Astrocyte of the spinal cord (primary cell): ENCODE measurements around the gene DIP2B.

Experiments
- DNase-seq: peaks from one replicate; pipeline ENCODE4 v3.0.0; 2011; ENCODE audit warnings: low read depth, low spot score
- H3K4me3 ChIP-seq: 2 replicates; pipeline ENCODE4 v1.5.1; 2011; ENCODE audit warnings: low read depth, mild to moderate bottlenecking, low read length, moderate library complexity
- CTCF ChIP-seq: IDR thresholded peaks from 2 replicates; pipeline ENCODE4 v1.5.1; 2012; ENCODE audit warnings: low read depth, mild to moderate bottlenecking, low read length, inconsistent platforms
- in situ Hi-C: cut with HindIII; loops from 2 replicates; pipeline ENCODE4 v1.10.0; 2017; ENCODE audit warnings: low sequenced_read_pairs

The DIP2B gene

DNA sequence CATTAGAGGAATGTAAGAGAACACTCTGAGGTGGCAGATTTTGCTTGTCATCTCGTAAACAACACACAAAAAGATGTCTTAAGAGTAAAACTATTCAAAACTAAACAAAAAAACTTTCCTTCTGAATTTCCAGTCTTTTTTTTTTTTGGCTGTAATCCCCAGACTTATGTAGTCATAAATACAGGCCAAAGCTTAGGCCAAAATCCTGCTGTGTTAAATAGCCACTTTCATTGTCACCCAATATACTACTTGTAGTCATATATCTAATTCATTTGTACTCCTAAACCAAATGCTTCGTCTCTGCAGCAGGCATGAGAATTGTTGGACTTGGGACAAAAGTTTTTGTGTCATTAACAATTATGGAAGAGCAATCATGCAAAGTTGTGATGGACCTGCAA, 155.6 kb downstream of the DIP2B start:
- in situ Hi-C loops, result no loop called here

DNA sequence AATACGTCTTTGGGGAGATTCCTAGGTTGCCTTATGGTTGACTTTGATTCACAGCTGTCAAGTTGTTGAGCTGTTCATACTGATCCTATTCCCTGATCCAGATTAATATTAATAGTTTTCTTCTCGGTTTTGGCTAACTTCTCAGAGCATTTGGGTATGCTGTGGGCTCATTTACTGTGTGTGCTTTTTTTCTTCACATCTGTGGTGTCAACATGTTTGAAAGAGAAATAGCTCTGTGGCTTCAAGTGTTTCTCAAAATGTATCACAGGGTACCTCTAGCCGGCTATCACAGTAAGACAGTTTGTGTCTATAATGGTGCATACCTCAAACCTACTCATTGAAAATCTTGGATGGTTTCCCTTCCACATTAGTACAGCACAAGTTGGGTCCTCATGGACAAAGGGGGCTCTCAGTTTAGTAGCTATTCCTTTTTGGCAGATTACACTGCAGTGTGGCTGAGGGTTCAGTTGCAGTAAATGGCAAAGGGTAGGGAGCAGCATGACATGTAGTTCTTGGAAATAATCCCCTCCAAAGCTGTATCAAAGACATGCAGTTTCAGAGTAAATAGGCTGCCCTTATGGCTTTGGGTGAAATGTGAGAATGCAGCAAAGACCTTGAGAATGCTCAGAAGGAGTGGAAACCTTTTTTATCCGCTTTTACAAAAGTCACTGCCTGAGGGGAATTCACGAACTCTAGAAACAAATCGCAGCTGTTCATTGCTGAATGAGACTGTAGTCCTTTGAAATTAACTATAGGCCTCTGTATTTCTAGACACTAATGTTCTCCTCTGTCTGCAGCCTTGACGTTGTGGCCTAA, 156.7 kb downstream of the DIP2B start:
- TF ChIP-seq CTCF, result no peak
- peak; percentile 12 for DNase-seq
- no peak overlapping the region for H3K4me3 ChIP-seq
- in situ Hi-C loops, result no loop called here

More for the DNA sequence above, 155.6 kb downstream of the DIP2B start:
- no peak for TF ChIP-seq CTCF
- DNase-seq, result no peak
- no peak overlapping the region for H3K4me3 ChIP-seq

DNA sequence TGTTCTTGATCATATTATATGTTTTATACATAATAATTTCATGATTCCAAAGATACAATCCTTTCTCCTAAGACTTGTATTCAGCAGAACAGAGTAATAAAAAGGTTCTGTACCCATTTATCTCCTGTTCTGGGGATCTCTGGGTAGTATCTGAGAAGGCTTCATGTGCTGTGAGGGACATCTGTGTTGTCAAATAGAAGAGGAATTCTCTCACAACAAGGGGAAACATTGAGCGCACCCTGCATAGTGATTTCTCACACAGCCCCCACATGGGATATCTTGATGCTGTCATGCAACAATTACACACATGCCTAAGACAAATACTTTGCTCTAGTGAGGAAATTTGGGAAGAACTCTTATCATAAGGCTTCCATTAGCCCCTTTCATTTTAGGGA, 157.3 kb downstream of the DIP2B start:
- DNase-seq, result no peak
- in situ Hi-C loops, result no loop called here
- TF ChIP-seq CTCF, result no peak
- H3K4me3 ChIP-seq, result no peak overlapping the region

- no peak for DNase-seq
- TF ChIP-seq CTCF, result no peak
- in situ Hi-C loops, result no loop called here
- H3K4me3 ChIP-seq, result no peak overlapping the region
Measured at GRCh38 chr12:50665170-50665569, 160.4 kb downstream of the DIP2B start.

- no peak for DNase-seq
- in situ Hi-C loops, result no loop called here
- TF ChIP-seq CTCF, result no peak
- no peak overlapping the region for H3K4me3 ChIP-seq
Measured at GRCh38 chr12:50665609-50666008, 160.8 kb downstream of the DIP2B start.

GRCh38 chr12:50666023-50666422, 161.2 kb downstream of the DIP2B start:
- DNase-seq, result no peak
- in situ Hi-C loops, result no loop called here
- H3K4me3 ChIP-seq, result no peak overlapping the region
- TF ChIP-seq CTCF, result no peak
